Stimulated activated CD8-positive, alpha-beta memory T cell treated with anti-CD3 and anti-CD28 coated beads, Interleukin-4, amount 100 ng/mL, for 1 hour (primary cell): ENCODE data around the gene TDO2.

Experiments
- DNase-seq, 2 donors: peaks; one replicate each; pipeline ENCODE4 v3.0.0-alpha.2; 2020; ENCODE audit warnings: low read depth in 2 of 2, low spot score in 1 of 2

The TDO2 gene

GRCh38 chr4:155952501-155952901 is 49.0 kb downstream of the TDO2 start:
- DNase-seq: no peak

DNA sequence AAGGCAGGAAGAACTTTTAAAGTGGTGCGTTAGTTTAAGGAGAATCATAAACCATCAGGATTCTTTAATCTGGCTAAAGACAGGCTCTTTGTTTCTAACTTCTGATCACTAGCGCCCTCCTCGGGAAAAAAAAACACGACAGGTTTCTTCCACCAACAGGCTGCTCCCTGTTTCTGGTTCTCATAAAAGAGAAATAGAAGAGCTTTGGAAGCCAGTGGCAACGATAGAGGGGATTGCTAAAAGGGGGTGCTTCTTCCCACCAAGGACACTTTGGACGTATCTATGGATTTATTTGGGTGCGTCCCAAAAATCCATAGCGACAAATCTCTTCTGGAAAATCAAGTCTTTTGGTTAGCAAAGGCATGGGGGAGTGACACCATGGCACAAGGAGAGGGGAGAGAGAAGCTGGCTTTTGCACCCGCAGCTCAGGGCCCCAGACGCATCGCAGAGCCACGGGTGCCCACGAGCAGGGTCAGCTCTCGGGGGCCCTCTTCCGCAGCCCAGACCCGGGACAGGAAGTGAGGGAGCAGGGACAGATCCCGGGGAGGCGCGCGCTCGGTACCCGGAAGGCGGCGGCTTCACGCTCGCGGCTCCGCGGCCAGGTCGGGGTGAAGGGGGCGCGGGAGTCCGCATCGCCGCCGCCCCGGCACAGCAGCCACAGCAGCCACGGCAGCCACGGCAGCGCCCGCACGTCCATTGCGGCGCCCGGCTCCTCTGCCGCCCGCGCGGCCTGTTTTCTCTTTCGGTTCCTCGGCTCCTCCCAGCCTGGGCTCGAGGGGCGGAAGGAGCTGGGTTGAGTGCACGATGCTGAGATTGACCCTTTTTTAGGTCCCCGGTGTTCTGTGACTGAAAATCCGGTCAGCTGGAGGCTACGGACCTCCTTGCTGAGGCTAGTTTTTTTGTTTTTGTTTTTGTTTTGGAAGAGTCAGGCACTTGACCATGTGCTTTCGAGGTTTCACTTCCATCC is 49.9 kb downstream of the TDO2 start, which contains the start of gene CTSO:
Gene CTSO (minus strand): TSS at position 716 of the 967 bp plus-strand sequence. CDS start 19 bp downstream, at position 697.
- DNase-seq: peak; percentile 24 to 28

DNA sequence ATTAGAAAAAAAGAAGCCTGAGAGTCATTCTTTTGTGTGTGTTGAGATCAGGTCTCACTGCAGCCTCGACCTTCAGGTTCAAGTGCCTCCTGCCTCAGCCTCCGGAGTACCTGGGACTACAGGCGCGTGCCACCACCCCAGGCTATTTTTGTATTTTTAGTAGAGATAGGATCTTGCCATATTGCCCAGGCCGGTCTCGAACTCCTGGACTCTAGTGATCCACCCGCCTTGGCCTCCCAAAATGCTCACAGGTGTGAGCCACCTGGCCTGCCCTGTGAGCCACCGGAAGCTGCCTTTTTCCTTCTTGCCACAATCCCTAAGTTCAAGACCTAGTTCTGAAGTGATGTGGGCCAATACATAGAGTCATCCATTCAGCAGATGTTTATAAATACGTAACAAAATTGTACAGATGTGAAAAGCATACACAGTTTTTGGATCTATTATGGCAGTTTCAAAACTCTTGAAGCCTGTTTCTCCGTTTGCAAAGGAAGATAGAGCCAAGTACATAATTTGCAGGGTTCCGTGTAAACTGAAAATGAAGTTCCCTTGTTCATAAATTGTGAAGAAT is 50.7 kb downstream of the TDO2 start:
- no peak for DNase-seq

GRCh38 chr4:155954939-155955338 is 51.4 kb downstream of the TDO2 start:
- no peak for DNase-seq

GRCh38 chr4:155956461-155956860 is 53.0 kb downstream of the TDO2 start:
- no peak for DNase-seq

GRCh38 chr4:155959417-155959816 is 55.9 kb downstream of the TDO2 start:
- no peak for DNase-seq

GRCh38 chr4:155960522-155960921 is 57.0 kb downstream of the TDO2 start:
- DNase-seq: no peak

DNA sequence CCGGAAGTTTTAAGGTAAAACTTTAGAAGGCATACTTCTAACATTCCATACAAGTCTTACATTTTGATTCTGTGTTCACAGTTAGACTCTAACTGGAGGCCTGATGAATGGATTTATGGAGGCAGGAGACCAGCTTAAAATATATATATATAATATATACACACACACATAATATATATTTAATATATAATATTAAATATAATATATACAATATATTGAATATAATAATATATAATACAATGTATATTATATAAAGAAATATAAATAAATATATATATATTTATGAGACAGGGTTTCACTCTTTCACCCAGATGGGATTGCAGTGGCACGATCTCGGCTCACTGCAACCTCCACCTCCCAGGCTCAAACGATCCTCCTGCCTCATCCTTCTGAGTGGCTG is 58.1 kb downstream of the TDO2 start:
- DNase-seq: no peak

DNA sequence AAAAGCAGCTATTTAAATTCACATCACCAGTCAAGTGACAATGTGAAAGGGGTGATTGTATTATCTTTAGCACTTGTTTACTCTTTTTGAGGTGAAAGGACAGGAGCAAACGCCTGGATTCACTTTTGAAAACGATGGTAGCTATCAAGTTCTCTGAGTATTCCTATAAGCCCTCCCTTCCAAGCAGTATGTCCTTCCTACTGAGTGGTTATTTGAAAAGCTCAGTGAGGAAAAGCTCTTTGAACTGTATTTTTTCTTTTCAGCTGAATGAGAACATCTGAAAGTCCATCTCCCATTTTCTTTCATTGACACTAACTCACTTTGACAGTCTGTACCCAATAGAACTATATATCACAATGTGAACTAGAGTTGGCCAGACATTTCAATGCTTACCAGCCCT is 59.3 kb downstream of the TDO2 start:
- no peak for DNase-seq

DNA sequence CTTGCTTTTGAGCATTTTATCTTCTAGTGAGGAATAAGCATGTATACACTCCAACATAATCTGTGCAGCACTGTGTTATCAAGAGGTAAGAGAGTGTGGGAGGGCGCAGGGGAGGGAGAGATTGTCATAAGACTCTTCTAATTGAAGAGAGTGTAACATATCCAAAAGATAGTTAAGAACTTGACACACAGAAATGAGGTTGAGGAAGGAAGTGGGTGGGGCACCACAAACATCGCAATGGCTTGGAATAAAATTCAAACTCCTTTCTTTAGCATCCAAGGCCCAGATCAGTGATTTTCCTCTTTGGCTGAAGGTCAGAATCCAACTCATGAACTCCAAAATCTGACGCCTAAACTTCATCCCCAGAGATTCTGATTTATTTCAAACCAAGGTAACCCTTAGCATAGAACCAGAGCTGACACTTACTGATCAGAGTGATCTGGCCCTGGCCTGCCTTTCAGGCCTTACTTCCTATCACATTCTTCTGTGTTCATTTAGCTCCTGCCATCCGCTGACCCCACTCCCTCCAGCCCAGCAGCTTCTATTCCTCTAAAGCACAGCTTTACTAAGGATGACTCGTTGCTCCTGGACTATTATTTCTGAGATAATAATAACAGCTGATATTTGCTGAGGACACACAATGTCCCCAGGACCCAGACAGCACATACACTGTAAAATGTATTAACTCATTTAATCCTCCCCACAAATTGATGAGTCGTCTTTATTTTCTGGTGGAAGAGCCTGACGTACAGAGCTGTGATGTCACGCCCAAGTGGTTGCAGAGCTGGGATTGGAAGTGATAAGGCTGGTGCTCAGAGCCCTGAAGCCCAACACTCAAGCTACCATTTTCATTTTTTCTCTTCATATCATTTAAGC is 60.8 kb downstream of the TDO2 start:
- no peak for DNase-seq

- DNase-seq: no peak
Measured at GRCh38 chr4:155966171-155966570, 62.7 kb downstream of the TDO2 start.

GRCh38 chr4:155966731-155967395 is 63.4 kb downstream of the TDO2 start:
- DNase-seq: no peak
